H1 (cell line): Measurements from ENCODE around the gene AGXT2. TPM values are rescaled to one million over a fixed set of nuclear protein-coding genes. Genes with fewer than 3 reads are reported as not detected.

Experiments
- RXRA ChIP-seq: IDR thresholded peaks from 2 replicates; pipeline ENCODE4 v1.6.1; 2011; ENCODE audit warnings: low read depth, mild to moderate bottlenecking, low read length, moderate library complexity; ENCODE audit not compliant: insufficient read depth
- polyA plus RNA-seq, 7 experiments: library from polyadenylated mRNA; depleted of rRNA in 3 of 7; stranded (reverse) in 5 of 7; unstranded in 2 of 7; fragments of >200 nt in 5 of 7; fragments of 200-250 nt in 2 of 7; gene quantifications; 1 replicate in 5 of 7; 2 replicates in 1 of 7; 4 replicates in 1 of 7; pipeline versions ENCODE4 v1.2.1 to v1.2.3, GENCODE V29; 2011 to 2013; ENCODE audit warnings: missing spikeins in 2 of 7, mixed read lengths in 2 of 7
- total RNA-seq: library from RNA; stranded (reverse); fragmentation: NEBNext Ultra II Directional; extraction: Animal tissue kit (Norgen Biotek cat#: 25700); gene quantifications from 2 replicates; pipeline ENCODE4 v1.2.1, GENCODE V29; 2021

Gene AGXT2
- total and polyA plus RNA-seq, 2 of the 8 experiments (the other 6 are each of a cell fraction or from before 2014, with no cell fraction given): not detected

DNA sequence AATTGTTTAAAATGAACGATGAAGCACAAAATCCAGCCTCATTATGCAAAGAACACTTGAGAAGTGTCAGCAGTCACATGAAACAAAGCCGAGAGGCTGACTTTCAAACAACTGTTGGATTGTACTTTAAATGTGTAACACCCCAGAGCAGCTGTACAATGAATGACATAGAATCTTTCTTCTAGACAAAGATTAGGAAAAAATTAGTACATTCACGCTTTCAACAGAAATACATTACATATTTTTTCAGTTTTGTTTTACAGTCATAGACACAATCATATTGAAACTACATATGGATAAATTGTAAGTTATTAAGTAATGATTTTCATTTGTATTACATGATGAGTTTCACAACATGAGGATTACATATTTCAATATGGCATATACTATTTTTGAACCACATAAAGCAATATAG lies 10.6 kb upstream of the AGXT2 start (continued):
- no peak for TF ChIP-seq RXRA
